Medulla oblongata (tissue), 1 donor: ENCODE measurements around the gene TSNAXIP1.
"Not testable (repeated sequence)": the region's sequence is repeated elsewhere in the genome, so short reads cannot be mapped to it uniquely, and the experiment has no call there.

Source experiments
- DNase-seq: peaks from one replicate; pipeline ENCODE4 v3.0.0-alpha.2; 2015; ENCODE audit errors: extremely low spot score

Gene TSNAXIP1

GRCh38 chr16:67833415-67834241 lies 26.9 kb downstream of the TSNAXIP1 start:
- DNase-seq, result peak; percentile 95

- DNase-seq, result no peak
Measured at GRCh38 chr16:67834242-67834614, 27.5 kb downstream of the TSNAXIP1 start.

- DNase-seq, result not testable (repeated sequence)
Measured at GRCh38 chr16:67837190-67837589, 30.5 kb downstream of the TSNAXIP1 start.

GRCh38 chr16:67837811-67838210 lies 31.1 kb downstream of the TSNAXIP1 start:
- DNase-seq, result no peak

- no peak for DNase-seq
Measured at GRCh38 chr16:67841198-67841815, 34.6 kb downstream of the TSNAXIP1 start.

- peak; percentile 98 for DNase-seq
Measured at GRCh38 chr16:67841816-67842508, 35.3 kb downstream of the TSNAXIP1 start, which contains the start of gene THAP11. Gene THAP11 (plus strand): TSS chr16:67842320. CDS start chr16:67842555, 235 bp downstream.

- peak; percentile 45 for DNase-seq
Measured at GRCh38 chr16:67842509-67843342, 36.0 kb downstream of the TSNAXIP1 start.

GRCh38 chr16:67843343-67843765 lies 36.7 kb downstream of the TSNAXIP1 start:
- DNase-seq, result no peak

GRCh38 chr16:67844497-67844896 lies 37.8 kb downstream of the TSNAXIP1 start:
- DNase-seq, result no peak

GRCh38 chr16:67845291-67846062 lies 38.8 kb downstream of the TSNAXIP1 start:
- DNase-seq, result no peak

- DNase-seq, result no peak
Measured at GRCh38 chr16:67846063-67846319, 39.3 kb downstream of the TSNAXIP1 start.

- peak; percentile 96 for DNase-seq
Measured at GRCh38 chr16:67846320-67847063, 39.8 kb downstream of the TSNAXIP1 start, which contains the start of gene NUTF2. Gene NUTF2 (plus strand): TSS chr16:67846933. CDS start chr16:67865131, 18,198 bp downstream.

- no peak for DNase-seq
Measured at GRCh38 chr16:67847064-67847861, 40.6 kb downstream of the TSNAXIP1 start, which contains the start of gene CENPT. Gene CENPT (minus strand): TSS chr16:67847693. CDS start chr16:67833859, 13,834 bp downstream.

GRCh38 chr16:67848118-67848517 lies 41.4 kb downstream of the TSNAXIP1 start:
- no peak for DNase-seq

GRCh38 chr16:67853670-67854069 lies 47.0 kb downstream of the TSNAXIP1 start:
- no peak for DNase-seq

- no peak for DNase-seq
Measured at GRCh38 chr16:67855789-67856188, 49.1 kb downstream of the TSNAXIP1 start.

- no peak for DNase-seq
Measured at GRCh38 chr16:67856927-67857546, 50.3 kb downstream of the TSNAXIP1 start.

- DNase-seq, result peak; percentile 56
Measured at GRCh38 chr16:67857547-67858233, 51.0 kb downstream of the TSNAXIP1 start.
